Upper lobe of right lung (tissue), 1 donor: ENCODE data around the gene AGBL1. TPM values are rescaled to one million over a fixed set of nuclear protein-coding genes. Genes with fewer than 3 reads are reported as not detected.

Source experiments
- ATAC-seq: fragments of 200-7000 bp; cut with Tn5 transposase; one replicate; pipeline ENCODE4 v1.9.1; 2020; ENCODE audit warnings: mild to moderate bottlenecking, moderate library complexity
- DNase-seq: peaks from one replicate; pipeline ENCODE4 v3.0.0-alpha.2; 2020
- H3K27ac ChIP-seq: fragments of 200-600 bp; one replicate; pipeline ENCODE4 v1.8.0; 2022
- H3K27me3 ChIP-seq: fragments of 200-600 bp; one replicate; pipeline ENCODE4 v1.8.0; 2022; ENCODE audit warnings: mild to moderate bottlenecking
- H3K36me3 ChIP-seq: fragments of 200-600 bp; one replicate; pipeline ENCODE4 v1.8.0; 2022
- H3K4me1 ChIP-seq: fragments of 200-600 bp; one replicate; pipeline ENCODE4 v1.8.0; 2022
- H3K4me3 ChIP-seq: fragments of 200-600 bp; one replicate; pipeline ENCODE4 v1.8.0; 2022; ENCODE audit warnings: mild to moderate bottlenecking
- H3K9me3 ChIP-seq: fragments of 200-600 bp; one replicate; pipeline ENCODE4 v1.8.0; 2022
- intact Hi-C: fragments of 100-400 bp; cut with DNase I; formaldehyde crosslinking; loops from one replicate; pipeline ENCODE4 v1.11.0; 2022
- total RNA-seq: library from RNA; stranded (reverse); fragmentation: NEBNext Ultra II Directional; extraction: Animal tissue kit (Norgen Biotek cat#: 25700); gene quantifications from one replicate; pipeline ENCODE4 v1.2.1, GENCODE V29; 2021
- TF ChIP-seq, protein P1 (sequence below): fragments of 200-600 bp; IDR thresholded peaks from one replicate; pipeline ENCODE4 v1.8.0; 2022; ENCODE audit warnings: antibody characterized with exemption
- donor health status: DM: no; HTN: yes; CAD: no; lungs with severe emphysema.

The AGBL1 gene
- total RNA-seq, 1 donor from 2014 or later = 6.5 TPM

DNA sequence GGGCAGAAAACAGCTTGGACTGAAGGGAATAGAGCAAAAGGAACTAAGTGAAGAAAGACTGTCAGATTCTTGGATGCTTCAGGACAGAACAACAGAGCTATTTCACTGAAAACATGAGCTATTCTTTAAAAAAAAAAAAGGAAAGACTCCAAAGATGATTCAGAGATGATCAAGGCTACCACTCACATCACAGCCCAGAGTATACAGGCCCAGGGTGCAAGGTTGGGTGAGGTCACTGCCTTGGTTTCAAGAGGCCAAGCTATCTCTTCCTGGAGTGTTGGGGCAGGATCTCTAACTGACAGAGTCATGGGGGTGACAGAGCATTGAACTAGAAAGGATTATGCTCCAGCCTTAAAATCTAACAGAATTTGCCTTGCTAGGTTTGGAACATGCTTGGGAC is 118.1 kb downstream of the AGBL1 start:
- DNase-seq = no peak
- Histone ChIP-seq H3K27me3 (no peaks in the 10 kb centered on the region), H3K36me3 (no peaks in the 10 kb centered on the region), H3K4me1 (no peaks in the 10 kb centered on the region), H3K27ac (no peak overlapping the region), H3K9me3 (no peaks in the 10 kb centered on the region), H3K4me3 (no peak overlapping the region)
- TF ChIP-seq, protein P1, sequence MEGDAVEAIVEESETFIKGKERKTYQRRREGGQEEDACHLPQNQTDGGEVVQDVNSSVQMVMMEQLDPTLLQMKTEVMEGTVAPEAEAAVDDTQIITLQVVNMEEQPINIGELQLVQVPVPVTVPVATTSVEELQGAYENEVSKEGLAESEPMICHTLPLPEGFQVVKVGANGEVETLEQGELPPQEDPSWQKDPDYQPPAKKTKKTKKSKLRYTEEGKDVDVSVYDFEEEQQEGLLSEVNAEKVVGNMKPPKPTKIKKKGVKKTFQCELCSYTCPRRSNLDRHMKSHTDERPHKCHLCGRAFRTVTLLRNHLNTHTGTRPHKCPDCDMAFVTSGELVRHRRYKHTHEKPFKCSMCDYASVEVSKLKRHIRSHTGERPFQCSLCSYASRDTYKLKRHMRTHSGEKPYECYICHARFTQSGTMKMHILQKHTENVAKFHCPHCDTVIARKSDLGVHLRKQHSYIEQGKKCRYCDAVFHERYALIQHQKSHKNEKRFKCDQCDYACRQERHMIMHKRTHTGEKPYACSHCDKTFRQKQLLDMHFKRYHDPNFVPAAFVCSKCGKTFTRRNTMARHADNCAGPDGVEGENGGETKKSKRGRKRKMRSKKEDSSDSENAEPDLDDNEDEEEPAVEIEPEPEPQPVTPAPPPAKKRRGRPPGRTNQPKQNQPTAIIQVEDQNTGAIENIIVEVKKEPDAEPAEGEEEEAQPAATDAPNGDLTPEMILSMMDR = no peak
- ATAC-seq = no peak
- intact Hi-C loops = no loop called here

- H3K9me3 ChIP-seq = no peaks in the 10 kb centered on the region
- TF ChIP-seq, protein P1 = no peak
- DNase-seq (no peak), ATAC-seq (no peak)
- intact Hi-C loops = no loop called here
- H3K27ac ChIP-seq = no peak overlapping the region
- H3K4me3 ChIP-seq = no peak overlapping the region
- no peaks in the 10 kb centered on the region for H3K27me3 ChIP-seq
- no peaks in the 10 kb centered on the region for H3K4me1 ChIP-seq
- no peaks in the 10 kb centered on the region for H3K36me3 ChIP-seq
These were observed 119.9 kb downstream of the AGBL1 start for GRCh38 chr15:86199467-86200145.

- Histone ChIP-seq H3K9me3 (no peaks in the 10 kb centered on the region), H3K4me3 (no peak overlapping the region), H3K4me1 (no peaks in the 10 kb centered on the region), H3K27me3 (no peaks in the 10 kb centered on the region), H3K27ac (no peak overlapping the region), H3K36me3 (no peaks in the 10 kb centered on the region)
- DNase-seq (no peak), ATAC-seq (no peak)
- TF ChIP-seq, protein P1 = no peak
- intact Hi-C loops = no loop called here
These were observed 121.8 kb downstream of the AGBL1 start for GRCh38 chr15:86201313-86202008.

DNA sequence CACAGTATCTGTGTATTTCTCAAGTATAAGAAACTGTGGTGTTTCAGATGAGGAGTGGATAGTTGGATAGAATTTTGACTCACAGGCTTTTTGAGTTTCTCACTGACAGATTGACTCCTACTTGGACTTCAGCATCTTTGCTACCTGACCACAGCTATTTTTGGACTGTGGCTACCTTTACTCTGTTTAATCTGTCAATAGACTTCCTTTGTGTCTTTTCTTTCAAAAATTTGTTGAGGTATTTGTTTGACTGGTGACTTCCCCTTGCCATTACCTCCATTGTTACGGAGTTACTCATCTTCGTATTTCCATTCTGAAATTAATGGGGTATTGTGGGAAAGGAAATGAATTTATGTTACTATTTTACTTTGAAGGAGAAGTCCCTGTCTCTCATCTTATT is 123.8 kb downstream of the AGBL1 start:
- no peaks in the 10 kb centered on the region for H3K4me1 ChIP-seq
- TF ChIP-seq, protein P1 = no peak
- H3K27ac ChIP-seq = no peak overlapping the region
- no peaks in the 10 kb centered on the region for H3K36me3 ChIP-seq
- ATAC-seq (no peak), DNase-seq (no peak)
- no peak overlapping the region for H3K4me3 ChIP-seq
- H3K27me3 ChIP-seq = no peaks in the 10 kb centered on the region
- H3K9me3 ChIP-seq = no peaks in the 10 kb centered on the region
- intact Hi-C loops = no loop called here

DNA sequence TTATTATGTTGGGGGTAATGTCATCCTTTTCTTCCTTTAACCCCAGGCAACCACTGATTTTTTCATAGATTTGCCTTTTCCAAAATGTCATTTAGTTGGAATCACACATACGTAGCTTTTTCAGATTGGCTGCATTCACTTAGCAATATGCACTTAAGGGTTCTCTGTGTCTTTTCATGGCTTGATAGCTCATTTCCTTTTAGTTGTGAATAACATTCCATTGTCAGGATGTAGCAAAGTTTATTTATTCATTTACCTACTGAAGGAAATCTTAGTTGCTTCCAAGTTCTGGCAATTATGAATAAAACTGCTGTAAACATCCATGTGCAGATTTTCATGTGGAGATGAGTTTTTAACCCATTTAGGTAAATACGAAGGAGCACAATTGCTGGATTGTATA is 125.4 kb downstream of the AGBL1 start:
- intact Hi-C loops = no loop called here
- H3K4me1 ChIP-seq = no peaks in the 10 kb centered on the region
- no peaks in the 10 kb centered on the region for H3K9me3 ChIP-seq
- TF ChIP-seq, protein P1 = no peak
- no peak overlapping the region for H3K4me3 ChIP-seq
- H3K36me3 ChIP-seq = no peaks in the 10 kb centered on the region
- no peaks in the 10 kb centered on the region for H3K27me3 ChIP-seq
- no peak overlapping the region for H3K27ac ChIP-seq
- ATAC-seq (no peak), DNase-seq (no peak)
